ENCODE measurements around the gene TULP4. TPM values are rescaled to one million over a fixed set of nuclear protein-coding genes. Genes with fewer than 3 reads are reported as not detected.
"Not testable (repeated sequence)": the region's sequence is repeated elsewhere in the genome, so short reads cannot be mapped to it uniquely, and the experiment has no call there.

Gene TULP4
- total RNA-seq, 1 donor from 2014 or later: 74.8 TPM

DNA sequence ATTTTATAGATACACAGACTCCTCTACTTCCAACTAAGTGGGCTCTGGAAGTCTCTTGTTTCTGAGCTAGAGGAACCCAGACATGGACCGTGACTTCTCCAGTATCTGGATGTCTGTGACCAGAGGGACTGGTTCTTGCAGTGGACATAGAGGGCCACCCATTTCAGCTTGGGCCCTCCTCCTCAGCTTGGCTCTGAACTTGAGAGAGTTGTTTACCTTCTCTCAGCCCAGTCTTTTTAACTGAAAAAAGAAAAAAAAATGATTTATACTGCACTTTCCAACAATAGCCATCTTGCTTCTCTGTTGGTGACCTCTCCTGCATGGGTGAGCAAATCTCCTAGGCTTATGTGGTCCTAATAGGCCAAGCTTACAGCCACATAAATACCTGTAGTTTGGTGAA, 187.3 kb downstream of the TULP4 start:
- DNase-seq (ENCODE audit: low read depth, low spot score): no peak

DNA sequence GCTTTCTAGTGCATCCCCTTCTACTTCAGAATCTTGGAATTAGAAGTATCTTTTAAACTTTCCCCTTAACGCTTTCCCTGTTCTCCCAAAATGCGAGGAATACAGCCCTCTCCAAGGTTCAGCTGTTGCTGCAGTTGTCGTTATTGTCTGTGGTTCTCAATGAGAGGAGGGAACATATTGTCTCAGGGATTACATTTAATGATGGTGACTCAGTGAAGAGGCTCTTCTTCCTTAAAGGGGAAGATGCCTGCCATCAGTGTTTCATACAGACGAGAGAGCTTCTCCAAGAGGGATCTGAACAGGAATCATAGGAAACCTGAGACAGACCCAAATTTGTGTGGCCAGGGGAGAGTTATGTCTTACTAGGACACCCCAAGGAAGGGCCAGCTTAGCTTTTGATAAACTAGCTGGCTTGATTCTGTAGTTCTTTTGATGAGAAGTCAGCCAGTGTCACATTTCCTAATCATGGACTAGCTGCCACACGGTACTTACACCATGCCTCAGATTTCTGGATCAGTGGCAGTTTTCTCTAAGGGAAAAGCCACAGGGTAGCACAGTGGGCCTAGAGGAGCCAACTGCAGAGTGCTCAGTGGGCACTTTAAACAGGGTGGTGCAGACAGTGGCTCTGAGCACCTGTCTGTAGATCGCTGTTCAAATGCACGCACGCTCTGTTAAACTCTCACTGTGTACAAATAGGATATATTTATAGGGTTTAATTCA, 187.9 kb downstream of the TULP4 start:
- DNase-seq (ENCODE audit: low read depth, low spot score): no peak

DNA sequence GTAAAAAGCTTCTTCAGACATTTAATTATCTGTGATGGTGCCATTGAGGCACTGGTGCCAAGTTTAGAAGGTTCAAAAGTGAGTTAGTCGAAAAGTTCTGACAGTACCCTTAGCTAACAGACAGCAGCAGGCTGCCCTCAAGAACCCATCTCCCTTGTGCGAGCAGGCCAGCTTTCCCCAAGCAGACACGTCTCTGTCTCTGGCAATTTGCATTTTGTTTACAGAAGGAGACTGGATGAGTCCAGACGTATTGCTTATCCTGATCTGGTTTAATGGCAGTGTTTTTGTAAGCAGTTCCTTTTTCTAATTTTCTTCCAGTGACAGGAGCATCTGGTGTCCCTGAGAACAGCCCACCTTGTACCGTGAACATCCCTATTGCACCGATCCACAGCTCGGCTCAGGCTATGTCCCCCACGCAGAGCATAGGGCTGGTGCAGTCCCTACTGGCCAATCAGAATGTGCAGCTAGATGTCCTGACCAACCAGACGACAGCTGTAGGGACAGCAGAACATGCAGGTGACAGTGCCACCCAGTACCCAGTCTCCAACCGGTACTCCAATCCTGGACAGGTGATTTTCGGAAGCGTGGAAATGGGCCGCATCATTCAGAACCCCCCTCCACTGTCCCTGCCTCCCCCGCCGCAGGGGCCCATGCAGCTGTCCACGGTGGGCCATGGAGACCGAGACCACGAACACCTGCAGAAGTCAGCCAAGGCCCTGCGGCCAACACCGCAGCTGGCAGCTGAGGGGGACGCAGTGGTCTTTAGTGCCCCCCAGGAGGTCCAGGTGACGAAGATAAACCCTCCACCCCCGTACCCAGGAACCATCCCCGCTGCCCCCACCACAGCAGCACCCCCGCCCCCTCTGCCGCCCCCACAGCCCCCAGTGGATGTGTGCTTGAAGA, 189.3 kb downstream of the TULP4 start:
- DNase-seq (ENCODE audit: low read depth, low spot score): no peak

DNA sequence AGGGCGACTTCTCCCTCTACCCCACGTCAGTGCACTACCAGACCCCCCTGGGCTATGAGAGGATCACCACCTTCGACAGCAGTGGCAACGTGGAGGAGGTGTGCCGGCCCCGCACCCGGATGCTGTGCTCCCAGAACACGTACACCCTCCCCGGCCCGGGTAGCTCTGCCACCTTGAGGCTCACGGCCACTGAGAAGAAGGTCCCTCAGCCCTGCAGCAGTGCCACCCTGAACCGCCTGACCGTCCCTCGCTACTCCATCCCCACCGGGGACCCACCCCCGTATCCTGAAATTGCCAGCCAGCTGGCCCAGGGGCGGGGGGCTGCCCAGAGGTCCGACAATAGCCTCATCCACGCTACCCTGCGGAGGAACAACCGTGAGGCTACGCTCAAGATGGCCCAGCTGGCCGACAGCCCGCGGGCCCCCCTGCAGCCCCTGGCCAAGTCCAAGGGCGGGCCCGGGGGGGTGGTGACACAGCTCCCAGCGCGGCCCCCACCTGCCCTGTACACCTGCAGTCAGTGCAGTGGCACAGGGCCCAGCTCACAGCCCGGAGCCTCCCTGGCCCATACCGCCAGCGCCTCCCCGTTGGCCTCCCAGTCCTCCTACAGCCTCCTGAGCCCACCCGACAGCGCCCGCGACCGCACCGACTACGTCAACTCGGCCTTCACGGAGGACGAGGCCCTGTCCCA, 190.1 kb downstream of the TULP4 start:
- DNase-seq (ENCODE audit: low read depth, low spot score): no peak

DNA sequence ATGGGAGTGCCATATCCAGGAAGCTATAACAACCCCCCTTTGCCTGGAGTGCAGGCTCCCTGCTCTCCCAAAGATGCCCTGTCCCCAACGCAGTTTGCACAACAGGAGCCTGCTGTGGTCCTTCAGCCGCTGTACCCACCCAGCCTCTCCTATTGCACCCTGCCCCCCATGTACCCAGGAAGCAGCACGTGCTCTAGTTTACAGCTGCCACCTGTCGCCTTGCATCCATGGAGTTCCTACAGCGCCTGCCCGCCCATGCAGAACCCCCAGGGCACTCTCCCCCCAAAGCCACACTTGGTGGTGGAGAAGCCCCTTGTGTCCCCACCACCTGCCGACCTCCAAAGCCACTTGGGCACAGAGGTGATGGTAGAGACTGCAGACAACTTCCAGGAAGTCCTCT, 191.0 kb downstream of the TULP4 start:
- no peak for DNase-seq (ENCODE audit: low read depth, low spot score)

DNA sequence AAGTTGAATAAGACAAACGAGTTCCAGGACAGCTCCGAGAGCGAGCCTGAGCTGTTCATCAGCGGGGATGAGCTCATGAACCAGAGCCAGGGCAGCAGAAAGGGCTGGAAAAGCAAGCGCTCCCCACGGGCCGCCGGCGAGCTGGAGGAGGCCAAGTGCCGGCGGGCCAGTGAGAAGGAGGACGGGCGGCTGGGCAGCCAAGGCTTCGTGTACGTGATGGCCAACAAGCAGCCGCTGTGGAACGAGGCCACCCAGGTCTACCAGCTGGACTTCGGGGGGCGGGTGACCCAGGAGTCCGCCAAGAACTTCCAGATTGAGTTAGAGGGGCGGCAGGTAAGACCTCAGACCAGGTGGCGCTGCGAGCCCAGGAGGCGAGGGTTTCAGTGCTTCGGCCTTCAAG, 191.6 kb downstream of the TULP4 start:
- no peak for DNase-seq (ENCODE audit: low read depth, low spot score)

DNA sequence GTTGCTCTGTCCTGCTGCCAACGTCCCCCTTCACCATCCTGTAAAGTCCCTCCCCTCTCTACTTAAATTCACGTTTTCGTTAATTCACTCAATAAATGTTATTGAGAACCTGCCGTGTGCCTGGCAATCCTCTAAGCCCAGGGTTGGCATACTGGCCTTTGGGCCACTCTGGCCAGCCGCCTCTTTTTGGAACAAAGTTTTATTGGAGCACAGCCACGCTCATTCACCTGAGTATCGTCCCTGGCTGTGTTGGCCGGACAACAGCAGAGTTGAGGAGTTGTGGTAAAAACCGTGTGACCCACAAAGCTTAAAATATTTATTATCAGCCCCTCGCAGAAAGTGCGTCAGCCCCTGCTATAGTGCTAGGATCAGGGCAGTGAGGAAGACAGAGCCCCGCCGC, 192.9 kb downstream of the TULP4 start:
- DNase-seq (ENCODE audit: low read depth, low spot score): no peak

DNA sequence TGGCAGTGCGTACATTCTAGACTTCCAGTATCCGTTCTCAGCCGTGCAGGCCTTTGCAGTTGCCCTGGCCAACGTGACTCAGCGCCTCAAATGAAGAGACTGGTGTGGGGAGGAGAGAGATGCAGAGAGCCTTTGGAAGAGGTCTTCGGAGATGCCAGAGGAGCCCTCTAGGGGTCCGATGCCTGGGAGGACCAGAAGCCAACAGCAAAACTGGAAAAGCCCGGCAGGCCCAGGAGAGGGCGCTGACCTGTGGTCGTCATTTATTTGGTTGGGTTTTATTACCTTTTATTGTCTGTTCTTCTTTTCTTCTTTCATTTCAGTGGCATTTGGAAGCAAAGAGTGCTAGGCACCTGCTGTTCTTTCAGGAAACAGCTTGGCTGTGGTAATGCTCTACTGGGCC, 194.3 kb downstream of the TULP4 start:
- no peak for DNase-seq (ENCODE audit: low read depth, low spot score)

DNA sequence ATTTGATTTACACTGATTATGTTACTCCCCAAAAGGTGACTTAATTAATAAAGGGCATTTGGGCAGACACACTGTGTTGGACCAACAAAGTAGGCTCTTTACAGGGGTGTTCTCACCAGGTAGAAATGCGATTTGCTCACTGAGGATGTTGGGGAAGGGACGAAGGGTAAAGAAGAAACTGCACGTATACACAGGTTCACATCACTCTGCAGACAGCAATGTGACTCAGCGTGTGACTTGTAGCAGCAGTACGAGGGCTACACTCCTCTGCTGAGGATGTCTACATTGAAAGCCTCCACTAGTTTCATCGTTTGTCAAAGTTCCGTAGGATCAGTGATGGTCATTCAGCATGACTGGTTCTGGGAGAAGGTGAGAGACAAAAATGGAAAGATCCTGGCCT, 194.9 kb downstream of the TULP4 start:
- DNase-seq (ENCODE audit: low read depth, low spot score): no peak

DNA sequence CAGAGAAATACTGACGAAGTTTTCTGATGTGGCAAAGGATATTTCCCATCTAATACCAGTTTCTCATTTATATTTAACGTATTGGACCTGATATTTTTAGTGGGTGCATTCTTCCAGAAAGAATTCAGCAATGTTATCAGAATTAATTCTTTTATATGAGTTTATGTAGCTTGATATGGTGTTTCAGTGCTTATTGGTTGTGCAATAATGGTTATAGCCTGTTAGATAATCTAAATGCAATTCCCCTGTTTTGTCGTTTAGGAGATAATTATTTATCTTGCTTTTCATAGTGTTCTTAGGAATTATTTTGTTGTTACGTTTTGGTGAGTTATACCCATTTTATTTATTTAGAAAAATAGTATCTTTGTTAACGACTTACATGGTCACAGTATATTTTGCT, 196.2 kb downstream of the TULP4 start:
- no peak for DNase-seq (ENCODE audit: low read depth, low spot score)

DNA sequence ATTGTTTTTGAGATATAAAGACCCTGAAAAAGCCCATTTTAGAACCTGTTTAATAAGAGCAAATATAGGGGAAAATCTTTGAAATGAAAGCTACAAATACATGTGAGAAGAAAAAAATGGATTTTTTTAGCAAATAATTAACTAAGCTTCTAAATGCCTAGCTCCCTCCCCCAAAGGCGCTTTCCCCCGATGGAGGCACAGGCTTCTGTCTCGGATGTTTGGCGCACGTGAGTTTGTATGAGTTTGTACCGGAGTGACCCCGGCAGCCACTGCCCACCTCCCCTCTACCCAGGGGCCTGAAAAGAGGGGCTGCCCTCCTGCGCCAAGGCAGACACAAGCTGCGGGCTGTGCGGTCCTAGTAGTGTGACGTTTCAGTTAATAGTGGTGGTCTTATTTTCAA, 197.2 kb downstream of the TULP4 start:
- no peak for DNase-seq (ENCODE audit: low read depth, low spot score)

DNA sequence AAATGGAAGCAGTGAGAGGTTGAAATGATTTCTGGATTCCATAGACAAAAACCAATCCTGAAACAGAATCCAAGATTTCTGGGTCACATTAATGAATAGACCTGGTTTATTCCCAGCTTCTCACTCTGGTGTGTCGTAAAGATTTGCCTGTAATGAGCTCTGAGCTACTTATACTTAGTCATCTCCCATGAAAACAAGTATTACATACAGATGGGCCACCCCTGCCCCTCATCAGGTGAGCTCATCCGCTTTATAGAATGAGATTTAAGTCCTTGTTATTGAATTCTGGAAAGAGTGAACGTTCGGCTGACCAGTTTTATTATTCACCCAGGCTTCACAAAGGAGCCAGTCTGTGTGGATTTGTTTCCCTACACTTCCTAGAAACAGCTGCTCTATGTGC, 200.5 kb downstream of the TULP4 start:
- DNase-seq (ENCODE audit: low read depth, low spot score): no peak

DNA sequence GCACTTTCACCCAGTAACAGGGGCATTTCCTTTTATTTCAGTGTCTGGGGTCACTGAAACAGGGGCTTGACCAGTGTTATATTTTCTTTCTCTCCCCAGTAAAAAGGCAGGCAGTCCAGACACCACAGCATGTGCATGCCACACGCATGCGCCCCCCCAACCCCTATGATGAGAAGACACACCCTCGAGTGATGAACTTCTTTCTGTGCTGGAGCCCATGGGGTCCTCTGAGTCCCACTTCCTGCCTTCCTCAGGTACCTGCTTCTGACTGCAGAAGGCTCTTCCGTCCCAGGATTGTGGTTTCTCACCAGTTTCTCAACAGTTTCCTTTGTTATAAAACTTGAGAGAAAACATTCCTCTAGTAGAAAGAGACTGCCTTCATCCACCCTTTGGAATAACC, 201.9 kb downstream of the TULP4 start:
- DNase-seq (ENCODE audit: low read depth, low spot score): no peak

DNA sequence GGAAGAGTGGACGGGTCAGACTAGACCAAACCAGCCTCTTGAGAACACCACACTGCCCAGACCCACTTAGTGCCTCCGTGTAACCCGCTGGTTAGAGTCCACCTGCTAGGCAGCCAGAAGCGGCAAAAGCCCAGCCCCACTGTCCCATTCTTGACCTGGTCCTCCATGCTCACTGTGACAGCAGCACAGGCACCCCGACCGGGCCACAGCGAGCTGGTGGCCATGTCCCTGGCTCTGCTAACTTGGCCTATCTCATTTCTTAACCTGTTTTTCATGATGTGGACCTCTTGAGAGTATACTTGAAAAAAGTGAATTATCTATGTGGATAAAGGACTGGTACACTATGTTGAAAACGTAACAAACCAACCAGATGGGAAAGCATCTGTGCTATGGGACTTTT, 202.7 kb downstream of the TULP4 start:
- DNase-seq (ENCODE audit: low read depth, low spot score): no peak

DNA sequence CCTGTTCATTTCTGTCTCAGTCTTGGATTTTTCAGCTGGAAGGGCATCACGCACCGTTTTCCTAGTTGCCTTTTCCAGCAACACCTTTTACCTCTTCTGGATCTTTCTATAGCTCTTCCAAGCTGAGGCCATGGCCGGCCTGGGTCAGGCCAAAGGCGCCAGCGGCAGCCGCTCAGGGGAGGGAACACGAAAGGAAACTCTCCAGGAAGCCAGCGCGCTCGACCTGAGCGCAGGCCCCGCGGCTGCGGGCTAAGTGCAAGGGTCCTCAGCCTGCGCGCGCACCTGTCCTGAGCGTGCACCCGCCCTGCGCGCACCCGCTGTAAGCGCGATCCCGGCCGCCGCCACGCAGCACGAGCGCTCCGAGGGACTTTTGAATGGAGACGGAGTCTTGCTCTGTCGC, 203.8 kb downstream of the TULP4 start:
- no peak for DNase-seq (ENCODE audit: low read depth, low spot score)

DNA sequence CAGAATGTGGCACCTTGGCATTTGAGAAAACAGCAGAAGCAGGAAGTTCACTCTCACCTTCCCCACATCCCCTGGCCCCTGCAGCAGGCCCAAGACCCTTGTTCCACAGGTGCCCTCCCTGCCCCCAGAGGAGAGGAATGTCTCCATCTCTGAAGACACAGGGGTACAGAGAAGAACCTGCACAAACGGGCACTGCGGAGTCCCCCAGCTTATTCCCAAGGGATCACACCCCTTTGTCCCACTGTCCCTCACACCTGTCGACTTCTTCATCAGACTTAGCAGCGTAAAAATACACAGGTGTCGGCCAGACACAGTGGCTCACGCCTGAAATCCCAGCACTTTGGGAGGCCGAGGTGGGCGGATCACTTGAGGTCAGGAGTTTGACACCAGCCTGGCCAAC, 204.8 kb downstream of the TULP4 start:
- DNase-seq (ENCODE audit: low read depth, low spot score): no peak

DNA sequence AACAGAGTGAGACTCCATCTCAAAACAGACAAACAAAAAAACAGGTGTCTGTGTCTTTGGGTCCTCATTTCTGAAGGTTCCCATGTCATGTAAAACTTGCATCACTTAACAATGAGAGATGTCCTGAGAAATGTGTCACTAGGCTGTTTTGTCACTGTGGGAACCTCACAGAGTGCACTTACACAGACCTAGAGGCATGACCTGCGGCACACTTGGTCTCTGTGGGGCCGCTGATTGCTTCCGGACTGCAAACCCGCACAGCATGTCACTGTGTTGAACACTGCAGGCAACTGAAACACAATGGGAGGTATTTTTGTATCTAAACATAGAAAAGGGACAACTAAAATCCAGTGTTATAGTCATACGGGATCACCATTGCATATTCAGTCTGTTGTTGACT, 205.3 kb downstream of the TULP4 start:
- no peak for DNase-seq (ENCODE audit: low read depth, low spot score)

DNA sequence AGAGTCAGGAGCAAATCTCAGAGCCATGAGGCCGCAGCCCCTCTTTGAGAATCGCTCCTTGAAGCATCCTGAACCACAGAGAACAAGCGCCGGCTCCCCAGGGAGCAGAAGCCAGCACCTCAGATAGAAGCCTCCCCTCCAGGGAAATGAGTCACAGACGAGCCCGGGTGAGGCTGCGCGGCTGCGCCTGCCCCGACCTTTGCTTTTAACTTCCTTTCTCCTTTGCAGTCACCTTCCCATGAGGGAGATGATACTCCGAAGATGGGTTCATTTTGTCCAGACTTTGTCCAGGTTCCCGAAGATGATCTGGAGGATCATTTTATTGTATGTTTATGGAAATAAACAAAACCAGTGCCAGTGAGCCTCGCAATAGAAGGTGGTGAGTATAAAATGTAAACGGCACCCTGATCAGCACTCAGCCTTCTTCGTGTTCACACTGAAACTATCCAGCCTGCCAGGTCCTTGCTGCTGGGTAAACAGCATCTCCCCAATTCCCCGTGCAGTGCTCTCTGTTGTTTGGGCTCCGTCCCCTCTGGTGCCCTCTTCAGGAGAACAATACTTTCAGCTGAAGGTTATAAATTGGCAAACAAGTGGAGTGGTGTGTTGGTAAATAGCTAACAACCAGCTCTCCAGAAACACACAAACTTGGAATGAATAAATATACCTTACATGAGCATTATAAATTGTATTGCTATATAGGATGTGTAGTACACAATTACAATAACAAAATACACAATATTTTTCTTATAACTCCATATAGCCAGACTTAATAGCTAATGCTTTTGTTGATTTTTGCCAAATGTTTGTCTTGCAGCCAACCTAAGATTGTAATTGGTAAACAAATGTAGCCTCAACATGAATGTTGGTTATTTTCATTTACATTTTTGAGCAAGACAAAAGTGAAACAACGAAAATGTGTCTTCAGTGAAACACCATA, 206.2 kb downstream of the TULP4 start:
- peak; percentile 26 for DNase-seq (ENCODE audit: low read depth, low spot score)

DNA sequence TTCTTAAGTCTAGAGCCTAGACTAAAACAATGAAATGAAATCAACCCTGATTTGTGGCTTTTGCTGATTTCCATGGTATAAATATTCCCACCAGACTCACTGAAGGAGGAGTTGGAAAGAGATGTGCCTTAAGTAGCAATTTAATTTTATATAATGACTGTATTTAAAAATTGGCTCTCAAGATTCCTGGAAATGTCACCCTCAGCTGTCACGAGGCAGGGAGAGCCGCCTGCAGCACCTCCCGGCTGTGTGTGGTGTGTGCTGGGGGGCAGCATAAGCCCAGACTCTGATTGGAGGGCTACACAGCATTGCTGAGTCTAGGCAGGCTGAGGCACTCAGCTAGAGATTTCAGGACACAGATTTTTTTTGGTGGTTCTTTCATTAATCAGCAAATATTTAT, 207.0 kb downstream of the TULP4 start:
- DNase-seq (ENCODE audit: low read depth, low spot score): no peak

DNA sequence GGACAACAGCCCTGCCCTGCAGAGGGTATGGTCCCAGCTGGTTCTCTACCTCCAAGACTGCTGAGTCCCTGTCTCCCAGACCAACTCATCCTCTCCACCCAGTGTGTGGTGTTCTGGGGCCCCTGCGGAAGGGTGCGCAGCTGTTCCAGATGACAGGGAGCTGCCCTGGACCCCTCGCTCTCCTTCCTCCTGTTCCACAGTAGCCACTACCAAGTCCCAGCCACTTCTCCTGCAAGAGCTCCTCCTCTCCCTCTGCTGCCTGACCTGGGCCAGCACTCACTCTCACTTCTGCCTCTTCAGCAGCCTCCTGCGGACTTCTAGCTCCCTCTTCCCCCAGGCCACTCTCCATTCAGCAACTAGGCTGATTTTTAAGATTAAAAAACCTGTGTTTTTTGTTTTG, 207.5 kb downstream of the TULP4 start:
- no peak for DNase-seq (ENCODE audit: low read depth, low spot score)

DNA sequence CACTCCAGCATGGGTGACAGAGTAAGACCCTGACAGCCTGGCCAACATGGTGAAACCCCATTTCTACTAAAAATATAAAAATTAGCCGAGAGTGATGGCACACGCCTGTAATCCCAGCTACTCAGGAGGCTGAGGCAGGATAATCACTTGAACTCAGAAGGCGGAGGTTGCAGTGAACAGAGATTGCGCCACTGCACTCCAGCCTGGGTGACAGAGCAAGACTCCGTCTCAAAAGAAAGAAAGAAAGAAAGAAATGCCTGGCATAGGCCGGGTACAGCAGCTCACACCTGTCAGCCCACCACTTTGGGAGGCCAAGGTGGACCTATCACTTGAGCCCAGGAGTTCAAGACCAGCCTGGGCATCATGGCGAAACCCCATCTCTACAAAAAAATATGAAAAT, 208.7 kb downstream of the TULP4 start:
- DNase-seq (ENCODE audit: low read depth, low spot score): not testable (repeated sequence)
